GM19455 (cell line): ENCODE data around the gene CXADR.

Source experiments
- ATAC-seq: cut with Tn5 transposase; IDR thresholded peaks from one replicate; pipeline ENCODE4 v1.9.1; 2021; ENCODE audit not compliant: unreplicated experiment

CXADR gene

DNA sequence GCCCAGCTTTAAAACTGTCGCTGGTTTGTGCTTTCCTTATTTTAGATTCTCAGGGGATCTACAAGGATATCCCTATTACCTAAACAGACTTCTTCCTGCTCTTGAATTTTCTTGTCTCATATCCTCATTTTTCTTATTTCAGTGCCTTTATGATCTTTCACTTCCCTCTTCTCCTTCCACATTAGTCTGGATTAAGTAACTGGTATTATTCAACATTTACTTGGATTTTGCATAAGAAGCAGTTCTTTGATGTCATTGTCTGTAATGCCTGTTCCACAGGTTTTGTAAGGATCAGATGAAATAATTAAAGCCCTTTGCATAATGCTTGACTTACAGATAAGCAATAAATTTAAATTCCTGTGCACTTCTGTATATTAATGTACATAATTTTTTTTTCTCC is 26.5 kb downstream of the CXADR start:
- no peak for ATAC-seq

DNA sequence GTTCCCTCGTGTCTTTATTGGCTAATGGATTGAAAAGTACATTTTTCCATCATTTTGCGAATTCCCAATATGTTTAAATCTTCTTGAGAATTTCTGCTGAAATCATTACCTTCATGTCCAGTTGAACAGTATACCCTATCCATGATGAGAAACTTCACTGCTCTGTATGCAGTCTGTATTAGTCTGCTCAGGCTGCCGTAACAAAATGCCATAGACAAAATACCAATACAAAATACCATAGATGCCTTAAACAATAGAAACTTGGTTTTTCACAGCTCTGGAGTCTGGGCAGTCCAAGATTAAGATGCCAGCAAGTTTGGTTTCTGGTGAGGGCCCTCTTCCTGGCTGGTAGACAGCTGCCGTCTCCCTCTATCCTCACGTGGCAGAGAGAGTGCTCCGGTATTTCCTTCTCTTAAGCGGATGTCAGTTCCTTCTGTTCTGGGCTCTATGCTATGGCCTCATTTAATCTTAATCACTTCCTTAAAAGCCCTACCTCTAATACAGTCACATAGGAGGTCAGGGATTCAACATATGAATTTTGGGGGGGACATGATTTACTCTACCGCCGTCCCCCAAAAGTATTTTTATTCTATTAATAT is 27.0 kb downstream of the CXADR start:
- ATAC-seq = no peak

DNA sequence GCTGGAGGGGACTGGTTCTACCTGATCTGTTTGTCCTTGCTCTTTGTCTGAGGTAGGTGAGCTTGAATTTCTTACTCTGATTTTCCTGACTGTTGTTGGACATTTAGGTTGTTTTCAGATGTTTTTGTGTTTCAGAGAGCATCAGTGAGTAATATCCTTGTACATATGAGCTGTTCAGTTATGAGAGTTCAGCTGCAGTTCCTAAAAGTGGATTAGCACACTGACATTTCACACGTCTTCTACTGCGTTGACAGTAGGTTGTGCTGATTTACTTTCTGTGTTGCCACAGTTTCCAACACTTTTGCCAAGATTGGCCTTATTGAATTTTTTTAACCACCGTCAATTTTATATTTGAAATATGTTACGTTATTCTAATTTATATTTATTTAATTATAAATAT is 27.7 kb downstream of the CXADR start:
- ATAC-seq = no peak

DNA sequence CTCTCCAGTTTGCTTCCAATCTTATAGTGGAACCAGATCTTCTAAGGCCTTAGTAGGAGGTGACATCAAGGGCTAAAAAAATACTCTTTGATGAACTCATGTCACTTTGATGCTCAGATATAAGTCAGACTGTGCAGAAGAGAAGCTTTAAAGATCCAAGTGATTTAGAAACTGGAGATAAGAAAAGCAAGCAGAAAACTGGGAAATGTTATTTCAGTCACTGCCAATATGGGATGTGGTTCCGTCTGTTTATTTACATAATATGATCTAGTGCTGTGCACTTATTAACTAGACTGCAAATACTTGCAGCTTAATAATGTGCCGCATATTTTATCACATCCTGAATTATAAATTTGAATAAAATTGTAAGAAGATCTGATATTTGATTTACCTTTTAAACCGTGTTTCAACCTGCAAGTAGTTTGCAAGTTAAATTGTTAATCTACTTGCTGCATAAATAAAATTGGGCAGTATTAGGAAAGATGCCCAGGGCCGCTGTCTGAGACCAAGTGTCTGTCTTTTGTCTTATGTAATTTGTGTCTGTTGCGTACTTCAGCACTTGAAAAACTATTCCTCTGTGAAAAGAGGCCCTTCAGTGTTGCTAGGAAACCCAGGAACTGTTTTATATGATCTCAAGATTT is 29.6 kb downstream of the CXADR start:
- no peak for ATAC-seq

DNA sequence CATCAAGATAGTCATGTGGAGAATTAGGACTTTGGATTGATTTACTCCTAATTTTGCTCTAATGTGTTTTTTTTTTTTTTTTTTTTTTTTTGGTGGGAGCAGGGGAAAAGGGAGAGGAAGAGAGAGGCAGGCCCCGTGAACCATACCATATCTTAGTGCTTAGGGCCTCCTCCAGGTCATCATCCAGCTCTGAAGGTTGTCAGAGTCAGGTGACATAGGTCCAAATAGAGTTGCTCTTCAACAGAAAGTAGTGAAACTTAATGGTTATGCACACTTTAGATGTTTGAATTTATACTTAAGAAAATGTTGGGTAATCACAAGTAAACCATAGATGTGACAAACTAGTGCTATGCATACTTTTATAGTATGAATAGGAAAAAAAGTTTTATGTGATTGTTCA is 32.2 kb downstream of the CXADR start:
- no peak for ATAC-seq

DNA sequence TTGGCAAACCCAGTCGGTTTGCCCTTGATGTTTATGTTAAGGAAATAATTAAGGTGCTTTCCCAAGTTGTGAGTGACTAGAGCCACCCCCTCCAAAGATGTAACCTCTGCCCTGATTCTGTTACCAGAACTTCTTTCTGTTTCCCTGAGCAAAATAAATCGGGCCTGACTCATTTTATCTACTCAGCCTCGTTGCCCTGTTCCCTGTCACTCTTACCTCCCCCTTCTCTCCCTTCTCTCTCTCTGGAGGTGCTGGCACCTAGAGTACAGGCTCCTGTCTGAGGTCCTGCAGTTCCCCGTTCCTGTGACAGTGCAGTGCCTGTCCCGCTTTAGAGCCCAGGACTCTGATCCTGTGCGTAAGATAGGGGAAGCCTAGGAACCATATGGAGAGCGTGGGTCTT is 35.4 kb downstream of the CXADR start:
- ATAC-seq = no peak

DNA sequence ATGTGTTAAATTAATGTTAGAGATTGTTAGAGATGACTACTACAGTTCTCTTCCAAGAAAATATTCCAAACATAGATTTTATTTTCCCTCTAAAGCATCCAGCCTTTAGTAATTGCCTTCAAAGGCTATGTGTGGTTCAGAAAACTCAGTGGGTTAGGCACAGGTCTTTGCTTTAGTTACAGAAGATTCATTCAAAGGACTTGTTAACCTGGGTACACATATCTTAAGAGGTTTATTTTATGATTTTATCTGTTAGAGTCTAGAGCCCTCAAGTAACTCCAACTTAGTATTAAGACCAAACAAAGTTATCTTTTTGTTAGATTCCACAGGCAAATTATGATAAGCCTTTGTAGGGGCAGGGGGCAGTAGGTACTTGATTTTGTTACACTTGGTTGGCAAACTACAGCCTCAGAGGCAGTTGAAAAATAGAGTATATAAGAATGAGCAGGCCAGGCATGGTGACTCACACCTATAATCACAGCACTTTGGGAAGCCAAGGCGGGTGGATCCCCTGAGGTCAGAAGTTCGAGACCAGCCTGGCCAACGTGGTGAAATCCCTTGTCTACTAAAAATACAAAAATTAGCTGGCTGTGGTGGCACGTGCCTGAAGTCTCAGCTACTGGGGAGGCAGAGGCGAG is 37.9 kb downstream of the CXADR start:
- ATAC-seq = no peak

DNA sequence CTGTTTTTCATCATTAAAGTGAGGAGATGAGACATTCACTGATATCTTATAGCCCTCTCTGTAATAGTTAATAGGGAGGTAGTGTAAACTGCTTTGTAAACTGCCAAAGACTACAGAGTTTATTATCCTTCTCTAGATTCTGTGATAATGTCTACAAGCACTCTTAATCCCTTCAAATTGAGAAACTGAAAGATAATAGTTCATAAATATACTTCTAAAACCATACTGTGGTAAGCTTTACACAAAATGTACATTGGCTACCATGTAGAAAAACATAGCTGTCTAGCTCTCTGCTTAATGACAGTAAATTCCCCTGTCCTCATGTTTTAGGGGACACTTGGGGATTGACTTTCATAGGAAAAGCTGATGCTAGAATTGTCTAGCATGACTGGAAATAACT is 39.6 kb downstream of the CXADR start:
- no peak for ATAC-seq

DNA sequence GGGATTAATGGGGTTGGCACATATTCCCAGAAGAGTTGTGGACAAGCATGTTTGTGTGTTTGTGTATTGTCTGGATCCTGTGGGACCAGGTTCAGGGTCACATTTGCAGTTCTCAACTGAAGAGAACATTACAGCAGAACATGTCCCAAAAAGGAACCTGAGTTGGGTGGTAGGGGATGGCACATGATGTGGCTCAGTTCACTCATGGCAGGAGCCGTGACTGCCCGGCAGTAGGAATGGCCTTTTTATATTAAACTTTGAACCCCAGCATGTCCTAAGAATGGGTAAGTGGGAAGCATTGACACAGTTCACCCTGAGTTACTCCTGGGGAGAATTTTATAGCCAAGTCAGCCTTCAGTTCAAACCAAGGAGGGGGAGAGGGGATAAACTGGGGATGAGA is 41.3 kb downstream of the CXADR start:
- ATAC-seq = no peak

DNA sequence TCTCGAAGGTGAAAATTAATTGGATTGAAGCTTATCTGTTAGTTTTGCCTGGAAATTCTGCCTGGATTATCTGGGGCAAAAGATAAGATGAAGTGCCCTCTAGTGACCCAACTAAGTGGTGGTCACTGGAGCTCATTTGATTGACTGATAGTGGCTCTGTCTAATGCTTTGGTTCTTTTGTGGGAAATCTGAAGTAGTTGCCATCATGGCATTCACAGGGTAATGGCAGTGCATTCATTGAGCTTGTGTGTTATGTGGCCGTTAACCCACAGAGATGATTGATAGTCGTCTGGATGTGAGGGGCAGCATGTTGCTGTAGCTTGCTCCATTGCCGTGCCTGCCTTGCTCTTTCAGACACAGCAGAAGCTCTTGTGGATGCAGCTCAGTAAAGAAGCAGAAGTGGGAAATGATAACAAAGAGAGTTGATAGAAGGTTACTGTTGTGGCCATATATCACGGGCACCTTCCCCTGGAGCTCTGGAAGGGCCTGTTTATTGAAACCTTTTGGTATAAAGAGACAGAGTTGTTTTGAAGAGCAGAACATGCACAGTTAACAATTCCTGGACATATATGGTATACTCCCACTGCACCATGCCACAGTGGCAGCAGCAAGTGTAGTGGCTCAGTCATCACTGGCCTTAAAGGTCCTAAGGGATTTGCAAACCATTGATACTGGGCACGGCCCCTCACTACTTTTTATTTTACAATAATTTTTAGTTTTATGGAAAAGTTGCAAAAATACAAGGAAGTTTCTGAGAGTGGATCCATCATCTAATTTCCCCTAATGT is 42.0 kb downstream of the CXADR start:
- ATAC-seq = no peak

DNA sequence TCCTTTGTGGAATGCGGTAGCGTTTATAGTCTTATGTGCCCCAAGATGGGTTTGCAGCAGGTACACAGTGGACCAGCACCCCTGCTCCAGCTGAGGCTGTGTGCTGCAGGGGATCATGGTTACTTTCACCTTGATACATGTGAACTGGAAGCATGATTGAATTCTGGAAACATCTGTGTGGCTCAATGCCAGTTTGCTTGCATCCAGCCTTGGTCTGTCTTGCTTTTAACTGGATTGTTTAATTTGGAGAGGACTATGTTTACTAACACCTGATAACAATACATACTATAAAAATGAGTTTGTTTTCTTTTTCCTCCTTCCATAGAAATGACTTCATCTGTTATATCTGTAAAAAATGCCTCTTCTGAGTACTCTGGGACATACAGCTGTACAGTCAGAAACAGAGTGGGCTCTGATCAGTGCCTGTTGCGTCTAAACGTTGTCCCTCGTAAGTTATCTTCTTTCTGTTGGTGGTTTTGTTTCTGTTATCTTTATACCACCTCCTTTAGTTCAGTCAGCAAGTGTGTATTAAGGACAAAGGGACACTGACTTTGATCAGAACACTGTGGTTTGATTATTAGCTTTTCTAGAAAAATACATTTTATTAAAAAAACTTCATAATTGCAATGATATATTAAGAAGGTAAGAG is 47.7 kb downstream of the CXADR start:
- no peak for ATAC-seq

DNA sequence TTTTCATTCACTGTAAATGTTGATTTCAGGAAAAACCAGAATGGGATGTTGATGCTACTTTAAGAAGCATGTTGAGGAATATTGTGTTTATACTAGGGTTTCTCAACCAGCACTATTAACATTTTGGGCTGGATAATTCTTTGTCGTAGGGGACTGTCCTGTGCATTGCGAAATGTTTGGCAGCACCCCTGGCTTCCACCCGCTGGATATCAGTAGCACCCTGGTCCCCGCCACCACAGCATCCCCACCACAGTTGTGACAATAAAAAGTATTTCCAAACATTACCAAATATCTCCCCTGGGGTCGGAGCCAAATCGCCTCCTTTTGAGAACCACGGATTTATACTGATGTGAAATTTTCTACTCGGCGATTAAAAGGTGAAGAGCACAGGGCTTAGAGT is 57.9 kb downstream of the CXADR start:
- no peak for ATAC-seq

DNA sequence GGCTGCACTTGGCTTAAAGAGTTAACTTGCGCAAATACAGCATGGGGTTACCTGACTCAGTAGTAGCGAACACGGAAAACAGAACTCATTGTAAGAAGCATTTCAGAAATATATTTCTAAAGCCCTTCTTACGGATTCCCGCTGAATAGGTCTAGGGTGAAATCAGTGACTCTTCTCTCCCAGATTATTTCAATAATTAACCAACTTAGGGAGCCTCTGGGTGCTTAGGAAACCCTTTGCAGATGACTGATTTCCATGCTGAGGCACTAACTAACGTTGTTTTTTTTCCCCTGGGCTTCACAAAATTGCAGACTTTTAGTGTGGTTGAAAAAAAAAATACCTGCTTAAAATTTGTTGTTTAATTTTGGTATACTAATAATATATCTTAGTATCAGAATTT is 59.6 kb downstream of the CXADR start:
- ATAC-seq = no peak

DNA sequence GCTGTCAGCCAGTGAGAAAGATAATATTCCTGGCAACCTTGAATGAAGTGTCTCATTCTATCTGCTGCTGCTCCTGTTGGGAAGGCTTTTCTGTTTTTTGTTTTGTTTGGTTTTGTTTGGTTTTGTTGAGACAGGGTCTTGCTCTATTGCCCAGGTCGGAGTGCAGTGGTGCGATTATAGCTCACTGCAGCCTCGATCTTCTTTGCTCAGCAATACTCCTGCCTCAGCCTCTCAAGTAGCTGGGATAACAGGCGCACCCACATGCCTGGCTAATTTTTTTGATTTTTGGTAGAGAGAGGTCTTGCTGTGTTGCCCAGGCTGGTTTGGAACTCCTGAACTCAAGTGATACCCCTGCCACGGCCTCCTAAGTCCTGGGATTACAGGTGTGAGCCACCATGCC is 62.2 kb downstream of the CXADR start:
- no peak for ATAC-seq

DNA sequence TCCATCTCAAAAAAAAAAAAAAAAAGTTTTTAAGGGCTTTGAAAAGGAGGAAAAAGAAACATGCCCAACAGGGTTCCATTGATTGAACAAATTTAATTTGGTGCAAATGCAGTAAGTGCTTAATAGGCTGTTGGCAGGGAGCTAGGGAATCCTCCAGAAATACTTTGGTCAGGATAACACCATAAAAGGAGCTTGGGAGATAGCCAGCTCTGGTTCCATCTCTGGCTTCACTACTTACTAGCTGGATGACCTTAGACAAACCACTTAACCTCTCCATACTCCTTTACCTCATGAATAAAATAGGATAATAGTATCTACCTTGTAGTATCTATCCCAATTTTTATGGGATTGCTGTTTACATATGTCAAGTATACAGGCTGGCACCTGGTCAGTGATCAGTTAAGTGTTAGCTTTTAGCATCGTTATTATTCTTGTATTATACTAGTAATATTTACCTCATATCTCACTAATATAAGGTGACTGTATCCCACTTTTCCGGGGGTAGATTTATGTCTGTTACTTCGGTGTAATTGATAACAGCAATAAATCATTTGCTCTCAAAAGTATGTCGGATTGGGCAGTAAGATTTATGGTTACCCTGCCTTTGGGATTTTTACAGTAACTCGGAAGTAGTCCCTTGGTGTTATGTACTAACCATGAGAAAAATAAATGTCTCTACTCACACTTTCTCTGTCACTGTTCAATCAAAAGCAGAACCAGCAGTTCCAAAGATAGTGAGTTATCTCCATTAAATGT is 63.4 kb downstream of the CXADR start:
- ATAC-seq = no peak

DNA sequence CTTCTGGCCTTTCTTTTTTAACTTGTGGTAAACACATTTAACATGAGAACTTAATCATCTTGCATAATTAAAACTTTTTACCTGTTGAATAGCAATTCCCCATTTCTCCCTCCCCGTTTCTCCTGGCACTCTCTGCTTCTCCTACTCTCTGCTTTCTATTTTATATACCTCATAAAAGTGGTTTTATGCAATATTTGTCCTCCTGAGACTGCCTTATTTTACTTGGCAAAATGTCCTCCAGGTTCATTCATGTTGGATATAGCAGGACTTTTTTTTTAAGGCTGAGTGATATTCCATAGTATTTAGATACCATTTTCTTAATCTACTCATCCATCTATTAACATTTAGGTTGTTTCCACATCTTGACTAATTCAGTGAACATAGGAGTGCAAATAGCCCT is 64.9 kb downstream of the CXADR start:
- ATAC-seq = no peak

DNA sequence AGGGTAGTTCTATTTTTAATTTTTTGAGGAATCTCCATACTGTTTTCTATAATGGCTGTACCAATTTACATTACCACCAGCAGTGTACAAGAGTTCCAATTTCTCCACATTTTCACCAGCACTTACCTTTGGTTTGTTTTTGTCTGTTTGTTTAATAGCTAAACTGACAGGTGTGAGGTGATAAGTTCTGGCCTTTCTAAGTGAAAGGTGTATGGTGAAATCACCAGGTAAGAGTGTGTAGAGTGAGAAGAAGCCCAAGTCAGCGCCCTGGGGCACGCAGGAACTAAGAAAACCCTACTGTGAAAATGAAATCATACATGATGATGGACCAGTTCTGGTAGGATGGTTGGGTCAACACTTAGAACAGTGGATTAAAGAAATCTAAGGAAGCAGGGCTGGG is 65.3 kb downstream of the CXADR start:
- ATAC-seq = no peak

DNA sequence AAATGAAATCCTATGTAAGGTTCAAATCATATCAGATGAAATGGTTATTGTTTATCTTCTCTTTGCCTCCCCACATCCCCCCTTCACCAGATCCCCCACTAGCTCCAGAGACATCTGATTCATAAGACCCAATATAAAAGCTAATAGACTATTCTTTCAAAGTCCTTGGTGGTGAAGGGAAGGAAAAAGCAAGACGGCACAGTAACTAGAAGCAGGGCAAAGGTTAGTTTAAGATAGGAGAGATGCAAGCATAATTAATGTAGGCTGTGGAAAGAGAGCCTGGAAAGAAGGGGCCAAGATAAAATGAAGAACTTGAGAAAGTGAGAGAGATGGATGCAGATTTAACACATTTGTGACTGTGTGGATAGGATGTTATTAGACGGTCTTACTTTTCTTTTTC is 66.0 kb downstream of the CXADR start:
- no peak for ATAC-seq

DNA sequence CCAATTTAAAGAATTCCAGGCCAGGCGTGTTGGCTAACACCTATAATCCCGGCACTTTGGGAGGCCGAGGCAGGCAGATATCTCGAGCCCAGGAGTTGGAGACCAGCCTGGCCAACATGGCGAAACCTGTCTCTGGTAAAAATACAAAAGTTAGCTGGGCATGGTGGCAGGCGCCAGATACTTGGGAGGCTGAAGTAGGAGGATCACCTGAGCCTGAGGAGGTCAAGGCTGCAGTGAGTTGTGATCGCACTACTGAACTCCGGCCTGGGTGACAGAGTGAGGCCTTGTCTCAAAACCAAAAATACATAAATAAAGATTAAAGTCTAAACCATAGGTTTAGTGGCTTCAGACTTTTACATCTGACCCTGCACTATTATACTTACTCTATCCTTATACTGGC is 67.5 kb downstream of the CXADR start:
- ATAC-seq = no peak

DNA sequence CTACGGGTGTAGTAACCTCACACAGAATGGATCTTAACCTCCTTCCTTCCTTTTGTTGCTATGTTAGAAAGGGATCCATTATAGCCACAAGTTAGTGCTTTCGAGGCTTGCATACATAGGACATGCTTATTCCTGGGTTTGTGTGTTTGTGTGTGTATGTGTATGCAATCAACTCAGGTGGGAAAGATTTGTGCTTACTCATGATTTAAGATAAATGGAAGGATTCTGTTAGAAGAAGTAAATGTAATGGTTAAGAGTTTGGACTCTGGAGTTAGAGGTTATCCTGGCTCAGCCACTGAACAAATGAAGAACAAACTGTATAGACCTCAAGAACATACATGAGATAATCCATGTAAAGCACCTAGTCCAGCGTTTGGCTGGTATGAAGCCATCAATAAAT is 71.1 kb downstream of the CXADR start:
- ATAC-seq = no peak
